ENCODE results near the gene ATG5. TPM values are rescaled to one million over a fixed set of nuclear protein-coding genes. Genes with fewer than 3 reads are reported as not detected.

ATG5 gene
- total RNA-seq, 1 donor from 2014 or later = 39.3 TPM

DNA sequence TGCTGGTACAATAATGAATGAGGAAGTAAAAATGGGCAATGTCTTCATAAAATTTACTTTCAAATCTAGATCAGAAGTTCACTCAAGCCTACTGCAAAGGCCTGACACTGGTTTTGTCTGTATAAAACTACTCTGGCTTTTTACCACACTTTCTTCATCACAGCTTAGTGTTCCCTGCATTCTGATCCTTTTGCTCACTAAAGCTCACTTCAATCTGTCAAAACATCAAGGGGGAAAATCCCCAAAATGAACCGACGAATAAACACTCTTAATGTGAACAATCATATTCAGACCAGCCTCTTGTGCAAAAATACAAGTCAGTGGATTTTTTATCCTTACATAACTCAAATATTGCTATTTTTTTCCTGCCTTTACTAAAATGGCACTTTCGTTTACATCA is 140.9 kb downstream of the ATG5 start:
- no peaks in the 10 kb centered on the region for H3K36me3 ChIP-seq (ENCODE audit: insufficient read depth, low read length)
- H3K4me3 ChIP-seq (ENCODE audit: insufficient read depth, low read depth, low read length) = no peak overlapping the region
- FAIRE-seq (peak; percentile 64), DNase-seq (ENCODE audit: low read depth) (peak; percentile 46)
- no peak overlapping the region for H3K9ac ChIP-seq (ENCODE audit: low read length)
- H3K9me3 ChIP-seq (ENCODE audit: insufficient read depth, low read depth, low read length) = no peaks in the 10 kb centered on the region
- no peaks in the 10 kb centered on the region for H3K27me3 ChIP-seq (ENCODE audit: insufficient read depth, low read length)
- no peak overlapping the region for H3K4me2 ChIP-seq (ENCODE audit: low read length)
- H3K4me1 ChIP-seq (ENCODE audit: insufficient read depth, low read length) = peaks cover 18% of the 10 kb centered on the region
- no peak overlapping the region for H3K27ac ChIP-seq (ENCODE audit: low read depth, low read length)
- no peaks in the 10 kb centered on the region for H3K79me2 ChIP-seq (ENCODE audit: insufficient read depth, low read length)
- Mint-ChIP-seq H3K27me3 (ENCODE audit: low read depth, unreplicated experiment) (no peaks in the 10 kb centered on the region), H3K27ac (ENCODE audit: unreplicated experiment) (no peak overlapping the region), H3K9me3 (ENCODE audit: unreplicated experiment) (no peaks in the 10 kb centered on the region), H3K4me3 (ENCODE audit: unreplicated experiment) (no peak overlapping the region), H3K36me3 (ENCODE audit: low read depth, unreplicated experiment) (peaks cover 4% of the 10 kb centered on the region), H3K4me1 (ENCODE audit: low read depth, unreplicated experiment) (peaks cover 39% of the 10 kb centered on the region)
- TF ChIP-seq, protein P1, sequence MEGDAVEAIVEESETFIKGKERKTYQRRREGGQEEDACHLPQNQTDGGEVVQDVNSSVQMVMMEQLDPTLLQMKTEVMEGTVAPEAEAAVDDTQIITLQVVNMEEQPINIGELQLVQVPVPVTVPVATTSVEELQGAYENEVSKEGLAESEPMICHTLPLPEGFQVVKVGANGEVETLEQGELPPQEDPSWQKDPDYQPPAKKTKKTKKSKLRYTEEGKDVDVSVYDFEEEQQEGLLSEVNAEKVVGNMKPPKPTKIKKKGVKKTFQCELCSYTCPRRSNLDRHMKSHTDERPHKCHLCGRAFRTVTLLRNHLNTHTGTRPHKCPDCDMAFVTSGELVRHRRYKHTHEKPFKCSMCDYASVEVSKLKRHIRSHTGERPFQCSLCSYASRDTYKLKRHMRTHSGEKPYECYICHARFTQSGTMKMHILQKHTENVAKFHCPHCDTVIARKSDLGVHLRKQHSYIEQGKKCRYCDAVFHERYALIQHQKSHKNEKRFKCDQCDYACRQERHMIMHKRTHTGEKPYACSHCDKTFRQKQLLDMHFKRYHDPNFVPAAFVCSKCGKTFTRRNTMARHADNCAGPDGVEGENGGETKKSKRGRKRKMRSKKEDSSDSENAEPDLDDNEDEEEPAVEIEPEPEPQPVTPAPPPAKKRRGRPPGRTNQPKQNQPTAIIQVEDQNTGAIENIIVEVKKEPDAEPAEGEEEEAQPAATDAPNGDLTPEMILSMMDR (IDR thresholded peaks at IDR 0.05; ENCODE audit: insufficient read depth, low read depth, low read length) = no peak
- TF ChIP-seq EZH2 (IDR thresholded peaks at IDR 0.05; ENCODE audit: insufficient read depth, low read length) = no peak
- no peaks in the 10 kb centered on the region for H4K20me1 ChIP-seq (ENCODE audit: insufficient read depth, low read length)
- no peak overlapping the region for H2AFZ ChIP-seq (ENCODE audit: low read depth, low read length)

DNA sequence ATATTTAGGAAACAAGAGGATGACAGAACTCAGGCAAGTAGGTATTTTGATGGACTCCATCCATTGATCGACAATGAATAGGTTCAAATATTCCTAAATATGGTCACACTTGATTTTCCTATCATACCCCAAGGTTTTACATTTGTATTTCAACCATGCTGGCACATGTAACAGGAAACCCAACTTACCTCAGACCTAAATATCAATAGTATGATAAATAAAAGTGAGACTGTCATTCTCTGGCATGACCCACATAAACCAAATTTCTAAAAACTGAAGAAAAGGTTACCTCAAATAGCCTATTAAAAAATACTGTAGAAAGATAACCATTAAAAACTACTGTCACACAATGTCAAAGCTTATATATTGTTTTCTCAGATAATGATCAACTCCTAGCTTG is 142.1 kb downstream of the ATG5 start:
- H3K36me3 ChIP-seq (ENCODE audit: insufficient read depth, low read length) = no peaks in the 10 kb centered on the region
- no peak overlapping the region for H3K27ac Mint-ChIP-seq (ENCODE audit: unreplicated experiment)
- H3K4me1 ChIP-seq (ENCODE audit: insufficient read depth, low read length) = peaks cover 18% of the 10 kb centered on the region
- no peak overlapping the region for H3K4me3 ChIP-seq (ENCODE audit: insufficient read depth, low read depth, low read length)
- no peaks in the 10 kb centered on the region for H4K20me1 ChIP-seq (ENCODE audit: insufficient read depth, low read length)
- H3K9me3 Mint-ChIP-seq (ENCODE audit: unreplicated experiment) = no peaks in the 10 kb centered on the region
- no peak overlapping the region for H3K4me3 Mint-ChIP-seq (ENCODE audit: unreplicated experiment)
- H2AFZ ChIP-seq (ENCODE audit: low read depth, low read length) = no peak overlapping the region
- no peak overlapping the region for H3K9ac ChIP-seq (ENCODE audit: low read length)
- no peaks in the 10 kb centered on the region for H3K9me3 ChIP-seq (ENCODE audit: insufficient read depth, low read depth, low read length)
- peaks cover 42% of the 10 kb centered on the region for H3K4me1 Mint-ChIP-seq (ENCODE audit: low read depth, unreplicated experiment)
- no peaks in the 10 kb centered on the region for H3K27me3 ChIP-seq (ENCODE audit: insufficient read depth, low read length)
- no peaks in the 10 kb centered on the region for H3K27me3 Mint-ChIP-seq (ENCODE audit: low read depth, unreplicated experiment)
- no peak for FAIRE-seq
- DNase-seq (ENCODE audit: low read depth) = no peak
- H3K79me2 ChIP-seq (ENCODE audit: insufficient read depth, low read length) = no peaks in the 10 kb centered on the region
- TF ChIP-seq, protein P1 (IDR thresholded peaks at IDR 0.05; ENCODE audit: insufficient read depth, low read depth, low read length) = no peak
- no peak for TF ChIP-seq EZH2 (IDR thresholded peaks at IDR 0.05; ENCODE audit: insufficient read depth, low read length)
- no peak overlapping the region for H3K4me2 ChIP-seq (ENCODE audit: low read length)
- peaks cover 4% of the 10 kb centered on the region for H3K36me3 Mint-ChIP-seq (ENCODE audit: low read depth, unreplicated experiment)
- no peak overlapping the region for H3K27ac ChIP-seq (ENCODE audit: low read depth, low read length)

DNA sequence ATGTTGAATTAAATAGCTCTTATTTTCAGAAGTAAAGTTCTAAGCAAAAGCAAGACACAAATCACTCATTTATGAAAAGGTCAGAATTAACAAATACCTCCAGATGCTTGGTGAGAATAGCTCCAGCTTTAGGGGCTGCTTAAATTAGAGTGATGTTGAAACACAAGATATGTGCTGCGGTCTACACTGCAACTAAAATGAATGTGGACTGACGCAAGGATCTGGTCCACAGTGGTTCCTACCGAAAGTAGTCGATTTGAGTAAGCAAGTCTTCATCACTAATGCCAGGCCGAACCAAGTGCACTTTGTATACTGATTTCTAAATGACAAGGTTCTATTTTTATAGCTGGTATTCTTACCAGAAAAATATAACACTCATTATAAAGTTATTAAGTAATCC is 143.1 kb downstream of the ATG5 start:
- TF ChIP-seq, protein P1 (IDR thresholded peaks at IDR 0.05; ENCODE audit: insufficient read depth, low read depth, low read length) = no peak
- no peak for TF ChIP-seq EZH2 (IDR thresholded peaks at IDR 0.05; ENCODE audit: insufficient read depth, low read length)
- no peaks in the 10 kb centered on the region for H3K79me2 ChIP-seq (ENCODE audit: insufficient read depth, low read length)
- peaks cover 4% of the 10 kb centered on the region for H3K36me3 Mint-ChIP-seq (ENCODE audit: low read depth, unreplicated experiment)
- H3K27me3 Mint-ChIP-seq (ENCODE audit: low read depth, unreplicated experiment) = no peaks in the 10 kb centered on the region
- H3K27me3 ChIP-seq (ENCODE audit: insufficient read depth, low read length) = no peaks in the 10 kb centered on the region
- DNase-seq (ENCODE audit: low read depth) (no peak), FAIRE-seq (no peak)
- H3K27ac Mint-ChIP-seq (ENCODE audit: unreplicated experiment) = peak overlapping the region; percentile 23
- peak overlapping the region; percentile 18 for H3K27ac ChIP-seq (ENCODE audit: low read depth, low read length)
- no peaks in the 10 kb centered on the region for H4K20me1 ChIP-seq (ENCODE audit: insufficient read depth, low read length)
- no peak overlapping the region for H3K4me3 Mint-ChIP-seq (ENCODE audit: unreplicated experiment)
- H3K9me3 Mint-ChIP-seq (ENCODE audit: unreplicated experiment) = no peaks in the 10 kb centered on the region
- peaks cover 16% of the 10 kb centered on the region for H3K4me1 ChIP-seq (ENCODE audit: insufficient read depth, low read length)
- H3K9me3 ChIP-seq (ENCODE audit: insufficient read depth, low read depth, low read length) = no peaks in the 10 kb centered on the region
- no peak overlapping the region for H3K4me3 ChIP-seq (ENCODE audit: insufficient read depth, low read depth, low read length)
- H3K36me3 ChIP-seq (ENCODE audit: insufficient read depth, low read length) = no peaks in the 10 kb centered on the region
- peaks cover 41% of the 10 kb centered on the region for H3K4me1 Mint-ChIP-seq (ENCODE audit: low read depth, unreplicated experiment)
- H3K9ac ChIP-seq (ENCODE audit: low read length) = no peak overlapping the region
- no peak overlapping the region for H2AFZ ChIP-seq (ENCODE audit: low read depth, low read length)
- H3K4me2 ChIP-seq (ENCODE audit: low read length) = peak overlapping the region; percentile 12
